T-helper 1 cell treated with Interleukin-12 subunit alpha and Interleukin-12 subunit beta and Interleukin-4 antibody, amounts not matched to agents 30 μg/mL and 1 μg/mL, for 36 hours (primary cell): ENCODE measurements around the gene GP1BB.

Experiments
- H3K27ac Mint-ChIP-seq: one replicate; pipeline ENCODE4 v1.8.0; 2021; ENCODE audit warnings: mild to moderate bottlenecking, mixed read lengths
- H3K27me3 Mint-ChIP-seq: one replicate; pipeline ENCODE4 v1.8.0; 2021; ENCODE audit warnings: low read depth, mixed read lengths
- H3K36me3 Mint-ChIP-seq: one replicate; pipeline ENCODE4 v1.8.0; 2021; ENCODE audit warnings: low read depth, mixed read lengths
- H3K4me1 Mint-ChIP-seq: one replicate; pipeline ENCODE4 v1.8.0; 2021; ENCODE audit warnings: low read depth, mixed read lengths
- H3K4me3 Mint-ChIP-seq: one replicate; pipeline ENCODE4 v1.8.0; 2021; ENCODE audit warnings: mild to moderate bottlenecking, moderate library complexity, mixed read lengths
- H3K9me3 Mint-ChIP-seq: one replicate; pipeline ENCODE4 v1.8.0; 2021; ENCODE audit warnings: mixed read lengths

GP1BB gene

DNA sequence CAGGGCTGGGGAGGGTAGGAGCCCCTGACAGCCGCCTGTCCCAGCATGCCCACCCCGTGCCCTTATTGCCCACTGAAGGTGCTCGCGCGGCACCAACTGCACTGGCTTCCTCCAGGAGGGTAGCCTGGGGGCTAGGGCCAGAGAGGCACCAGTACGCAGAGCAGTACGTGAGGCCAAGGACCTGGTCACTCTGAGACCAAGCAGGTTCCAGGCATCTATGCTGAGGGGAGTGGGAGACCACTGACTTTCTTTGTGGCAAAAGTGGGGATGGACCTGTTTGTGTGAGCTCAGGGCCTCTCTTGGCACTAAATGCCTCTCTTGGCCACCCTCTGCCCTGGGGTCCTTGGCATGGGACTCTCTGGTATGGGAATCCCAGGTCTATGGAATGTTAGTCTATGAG lies 10.8 kb downstream of the GP1BB start:
- no peak overlapping the region for H3K27ac Mint-ChIP-seq
- no peaks in the 10 kb centered on the region for H3K27me3 Mint-ChIP-seq
- H3K36me3 Mint-ChIP-seq, result no peaks in the 10 kb centered on the region
- H3K4me1 Mint-ChIP-seq, result peaks cover 2% of the 10 kb centered on the region
- H3K4me3 Mint-ChIP-seq, result no peak overlapping the region
- H3K9me3 Mint-ChIP-seq, result no peaks in the 10 kb centered on the region

DNA sequence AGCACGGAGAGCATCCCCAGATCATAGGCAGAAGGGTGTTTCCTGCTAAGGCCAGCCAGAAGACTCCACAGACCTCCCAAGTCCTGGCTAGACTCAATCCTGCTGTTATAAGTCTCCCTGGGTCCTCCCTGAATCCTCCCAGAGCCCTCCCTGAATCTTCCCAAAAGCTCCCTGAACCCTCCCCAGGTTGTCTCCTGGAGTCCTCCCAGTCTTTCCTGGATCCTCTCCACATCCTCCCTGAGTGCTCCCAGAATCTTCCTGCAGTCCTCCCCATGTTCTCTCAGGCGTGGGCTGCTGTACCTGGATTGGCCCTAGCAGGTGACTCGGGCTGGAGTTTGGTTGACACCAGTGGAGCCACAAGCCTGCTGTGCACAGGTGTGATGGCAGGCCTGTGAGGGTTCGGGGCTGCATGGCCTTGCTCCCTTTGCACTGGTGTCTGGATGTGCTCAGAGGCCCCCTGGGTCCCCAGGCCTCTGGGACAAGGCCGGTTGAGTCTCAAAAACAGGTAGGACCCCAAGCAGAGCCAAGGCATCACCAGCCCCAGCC lies 11.6 kb downstream of the GP1BB start:
- Mint-ChIP-seq H3K9me3 (no peaks in the 10 kb centered on the region), H3K36me3 (no peaks in the 10 kb centered on the region), H3K27ac (no peak overlapping the region), H3K27me3 (no peaks in the 10 kb centered on the region), H3K4me1 (peaks cover 2% of the 10 kb centered on the region), H3K4me3 (no peak overlapping the region)

DNA sequence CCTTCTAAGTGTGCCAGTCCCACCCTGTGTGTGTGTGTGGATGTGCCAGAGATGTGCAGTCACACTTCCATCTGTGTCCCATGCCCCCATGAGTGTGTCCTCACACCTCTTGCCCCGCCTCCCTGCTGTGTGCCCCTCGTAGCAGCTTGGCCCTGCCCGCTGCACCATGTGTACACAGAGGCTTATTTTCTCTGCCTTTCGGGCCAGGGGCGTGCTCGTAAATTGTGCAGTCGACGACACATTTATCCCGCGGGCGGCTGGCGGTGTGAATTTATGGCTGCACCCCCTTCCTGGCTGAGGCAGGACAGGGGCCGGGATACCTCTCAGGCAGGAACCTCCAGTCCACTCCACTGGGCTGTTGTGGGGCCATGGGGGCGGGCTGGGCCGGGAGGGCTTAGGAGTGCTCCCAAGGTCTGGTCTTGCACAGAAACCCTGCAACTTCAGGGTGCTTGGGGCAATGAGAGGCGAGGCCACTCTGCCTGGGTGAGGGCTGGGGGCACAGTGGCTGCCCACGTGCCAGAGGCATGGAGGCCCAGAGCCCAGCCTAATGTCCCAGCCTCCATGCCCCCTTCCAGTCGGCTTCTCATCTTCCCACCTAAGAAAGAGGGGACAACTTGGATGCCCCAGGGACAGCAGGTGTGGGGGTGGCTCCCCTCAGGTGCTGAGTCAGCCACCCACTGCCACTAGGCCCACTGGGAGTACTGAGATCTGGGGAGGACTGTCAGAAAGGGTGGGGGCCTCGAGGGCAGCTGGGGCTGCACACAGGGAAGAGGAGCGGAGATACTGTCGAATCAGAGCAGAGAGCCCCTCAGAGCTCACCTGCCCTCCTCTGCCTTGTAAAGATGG lies 12.5 kb downstream of the GP1BB start:
- Mint-ChIP-seq H3K27me3 (no peaks in the 10 kb centered on the region), H3K27ac (no peak overlapping the region), H3K9me3 (no peaks in the 10 kb centered on the region), H3K4me1 (no peaks in the 10 kb centered on the region), H3K36me3 (no peaks in the 10 kb centered on the region), H3K4me3 (no peak overlapping the region)

DNA sequence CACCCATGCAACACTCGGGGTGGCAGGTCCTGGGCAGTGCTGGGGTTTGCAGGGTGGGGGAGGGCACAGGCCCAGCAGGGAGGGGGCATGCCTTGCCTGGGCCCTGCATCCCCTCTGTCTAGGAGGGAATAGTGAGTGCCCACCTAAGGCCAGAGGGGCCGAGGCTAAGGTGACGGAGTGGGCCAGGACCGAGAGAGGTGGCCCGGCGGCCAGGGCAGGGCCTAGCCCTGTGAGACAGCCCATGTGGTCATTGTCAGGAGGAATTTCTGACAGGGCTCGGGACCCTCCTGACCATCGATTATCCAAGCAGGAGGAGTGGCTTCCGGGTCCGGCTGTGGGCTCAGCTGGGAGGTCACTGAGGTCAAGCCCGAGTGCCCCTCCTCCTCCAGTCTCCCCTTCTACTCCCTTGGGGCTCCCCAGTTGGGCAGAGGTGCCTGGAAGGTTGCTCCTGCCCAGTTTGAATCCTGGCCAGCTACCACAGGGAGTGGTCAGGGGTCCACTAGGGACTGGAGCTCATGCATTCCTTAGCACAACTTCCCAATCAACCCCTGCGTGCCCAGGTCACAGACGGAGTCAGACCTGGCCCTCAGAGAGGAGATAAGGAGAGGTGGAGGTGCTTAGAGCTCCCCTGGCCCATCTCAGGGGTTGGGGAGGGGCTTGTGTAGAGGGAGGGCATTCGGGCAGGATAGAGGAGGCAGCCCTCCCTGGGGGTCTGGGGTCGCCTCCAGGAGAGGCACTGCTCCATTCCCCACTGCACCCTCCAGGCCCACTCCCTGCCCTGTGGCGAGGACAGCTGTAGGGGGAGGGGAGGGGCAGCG lies 14.7 kb downstream of the GP1BB start:
- Mint-ChIP-seq H3K36me3 (no peaks in the 10 kb centered on the region), H3K27me3 (no peaks in the 10 kb centered on the region), H3K9me3 (no peaks in the 10 kb centered on the region), H3K4me3 (no peak overlapping the region), H3K27ac (no peak overlapping the region), H3K4me1 (no peaks in the 10 kb centered on the region)

DNA sequence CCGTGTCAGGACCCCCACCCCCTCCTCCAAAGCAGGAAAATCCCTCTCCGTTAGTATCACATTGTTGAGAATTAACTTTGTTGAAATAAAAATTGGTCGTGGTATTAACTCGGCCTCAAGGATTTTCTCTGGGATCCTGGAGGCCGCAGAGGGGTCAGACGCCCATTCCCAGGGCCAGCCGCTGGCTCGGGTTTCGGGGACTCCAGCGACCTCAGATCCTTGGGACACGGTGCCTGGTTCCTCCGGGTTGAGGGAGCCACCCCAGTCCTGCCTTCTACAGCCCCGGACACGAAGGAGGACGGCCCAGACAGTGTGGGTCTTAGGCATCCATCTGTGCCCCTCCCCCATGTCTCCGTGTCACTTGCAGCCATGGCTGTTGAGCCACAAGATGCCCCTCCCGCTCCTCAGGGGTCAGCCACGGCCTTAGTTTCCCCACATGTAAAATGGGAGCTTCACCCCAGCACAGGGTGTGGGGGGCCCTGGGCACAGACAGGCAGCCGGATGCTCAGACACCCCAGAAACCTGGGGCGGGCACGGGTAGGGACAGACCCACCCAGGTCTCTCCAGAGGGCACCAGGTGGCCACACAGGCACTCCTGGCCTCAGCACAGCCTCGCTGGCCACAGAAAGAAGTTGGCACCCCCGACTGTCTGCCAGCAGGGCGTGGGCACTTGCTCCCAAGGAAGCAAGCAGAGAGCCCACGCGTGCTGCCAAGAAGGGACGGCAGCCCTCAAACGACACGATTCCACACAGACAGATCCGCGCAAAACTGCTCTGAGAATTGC lies 15.5 kb downstream of the GP1BB start:
- H3K36me3 Mint-ChIP-seq, result no peaks in the 10 kb centered on the region
- no peak overlapping the region for H3K27ac Mint-ChIP-seq
- H3K4me1 Mint-ChIP-seq, result no peaks in the 10 kb centered on the region
- H3K9me3 Mint-ChIP-seq, result no peaks in the 10 kb centered on the region
- no peaks in the 10 kb centered on the region for H3K27me3 Mint-ChIP-seq
- H3K4me3 Mint-ChIP-seq, result no peak overlapping the region

DNA sequence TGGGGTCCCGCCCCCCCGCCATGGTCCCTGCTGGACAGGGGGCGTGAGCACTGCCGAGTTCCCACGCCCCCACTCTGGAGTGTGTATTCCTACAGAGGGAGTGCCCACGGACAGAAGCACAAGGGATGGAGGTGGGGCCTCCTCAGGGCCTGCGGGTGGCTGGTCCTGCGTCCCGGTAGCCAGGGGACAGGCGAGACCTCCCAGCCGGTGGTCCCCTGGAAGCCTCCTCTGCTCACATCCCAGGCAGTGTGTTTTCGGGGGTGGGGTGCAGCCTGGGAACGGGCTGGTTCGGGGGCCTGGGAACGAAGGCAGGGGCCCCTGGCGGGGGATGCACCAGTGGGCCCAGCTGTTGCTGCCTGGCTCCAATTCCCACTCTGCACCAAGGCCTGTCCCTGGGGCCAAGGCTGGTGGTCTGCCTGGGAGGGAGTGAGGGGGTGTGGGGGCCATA lies 16.1 kb downstream of the GP1BB start:
- H3K4me3 Mint-ChIP-seq, result no peak overlapping the region
- no peaks in the 10 kb centered on the region for H3K9me3 Mint-ChIP-seq
- no peaks in the 10 kb centered on the region for H3K36me3 Mint-ChIP-seq
- no peaks in the 10 kb centered on the region for H3K27me3 Mint-ChIP-seq
- no peaks in the 10 kb centered on the region for H3K4me1 Mint-ChIP-seq
- H3K27ac Mint-ChIP-seq, result no peak overlapping the region

DNA sequence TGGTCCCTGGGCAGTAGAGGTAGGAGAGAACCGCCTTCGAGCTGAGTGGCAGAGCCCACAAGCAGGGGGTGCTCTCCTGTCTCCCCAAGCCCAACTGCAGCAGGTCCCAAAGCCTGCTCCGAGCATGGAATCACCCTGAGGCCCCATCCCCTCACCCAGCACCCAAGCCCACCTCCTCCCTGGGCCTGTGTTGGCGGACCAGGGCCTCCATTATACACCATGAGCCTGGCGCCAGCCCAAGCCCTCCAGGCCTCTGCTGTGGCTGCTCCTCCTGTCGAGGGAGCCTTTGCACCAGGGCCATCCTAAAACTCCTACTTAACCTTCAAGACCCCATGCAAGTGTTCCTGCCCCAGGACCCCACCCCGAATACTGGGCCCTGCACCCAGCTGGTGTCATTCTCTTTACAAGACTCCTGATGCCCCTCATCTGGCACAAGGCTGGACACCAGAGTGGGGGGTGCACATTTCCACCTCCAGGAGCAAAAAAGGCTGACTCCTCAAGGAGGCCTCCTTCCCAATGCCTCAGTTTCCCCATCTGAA lies 16.6 kb downstream of the GP1BB start:
- H3K9me3 Mint-ChIP-seq, result no peaks in the 10 kb centered on the region
- no peak overlapping the region for H3K4me3 Mint-ChIP-seq
- H3K4me1 Mint-ChIP-seq, result no peaks in the 10 kb centered on the region
- H3K27me3 Mint-ChIP-seq, result no peaks in the 10 kb centered on the region
- H3K36me3 Mint-ChIP-seq, result no peaks in the 10 kb centered on the region
- H3K27ac Mint-ChIP-seq, result no peak overlapping the region

DNA sequence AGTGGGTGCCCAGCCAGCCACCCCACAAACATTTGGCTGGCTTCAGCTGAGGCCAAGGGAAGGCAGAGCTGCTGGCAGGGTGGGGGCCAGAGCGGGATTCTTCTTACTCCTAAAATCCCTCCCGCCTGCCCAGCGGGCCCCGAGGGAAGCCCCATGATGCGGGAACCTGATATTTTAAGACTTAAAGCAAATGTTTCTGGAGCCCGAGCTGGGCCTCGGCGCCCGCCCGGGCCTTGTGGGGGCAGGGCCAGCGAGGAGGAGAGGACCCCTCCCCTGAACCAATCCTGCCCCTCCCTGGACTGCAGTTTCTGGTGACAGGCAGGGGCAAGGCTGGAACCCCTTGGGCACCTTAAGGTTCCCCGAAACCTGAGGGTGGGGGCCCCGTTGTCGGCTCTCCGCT lies 17.2 kb downstream of the GP1BB start:
- Mint-ChIP-seq H3K9me3 (no peaks in the 10 kb centered on the region), H3K36me3 (no peaks in the 10 kb centered on the region), H3K27ac (no peak overlapping the region), H3K4me3 (no peak overlapping the region), H3K4me1 (no peaks in the 10 kb centered on the region), H3K27me3 (no peaks in the 10 kb centered on the region)

DNA sequence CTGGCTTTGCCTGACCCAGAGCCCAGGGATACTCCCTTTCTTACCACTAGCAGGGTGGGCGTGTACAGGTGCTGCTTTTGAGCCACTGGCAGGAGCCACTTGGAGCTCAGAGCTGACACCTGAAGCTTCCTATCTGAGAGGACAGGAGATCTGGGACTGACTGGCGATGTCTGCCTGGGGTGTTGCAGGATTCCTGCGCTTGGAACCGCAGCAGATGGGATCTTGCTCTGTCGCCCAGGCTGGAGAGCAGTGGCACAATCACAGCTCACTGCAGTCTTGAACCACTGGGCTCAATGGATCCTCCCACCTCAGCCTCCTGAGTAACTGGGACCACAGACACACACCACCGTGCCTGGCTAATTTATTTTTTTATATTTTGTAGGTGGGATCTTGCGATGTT lies 17.7 kb downstream of the GP1BB start:
- Mint-ChIP-seq H3K27me3 (no peaks in the 10 kb centered on the region), H3K36me3 (no peaks in the 10 kb centered on the region), H3K9me3 (no peaks in the 10 kb centered on the region), H3K4me3 (no peak overlapping the region), H3K27ac (no peak overlapping the region), H3K4me1 (no peaks in the 10 kb centered on the region)

DNA sequence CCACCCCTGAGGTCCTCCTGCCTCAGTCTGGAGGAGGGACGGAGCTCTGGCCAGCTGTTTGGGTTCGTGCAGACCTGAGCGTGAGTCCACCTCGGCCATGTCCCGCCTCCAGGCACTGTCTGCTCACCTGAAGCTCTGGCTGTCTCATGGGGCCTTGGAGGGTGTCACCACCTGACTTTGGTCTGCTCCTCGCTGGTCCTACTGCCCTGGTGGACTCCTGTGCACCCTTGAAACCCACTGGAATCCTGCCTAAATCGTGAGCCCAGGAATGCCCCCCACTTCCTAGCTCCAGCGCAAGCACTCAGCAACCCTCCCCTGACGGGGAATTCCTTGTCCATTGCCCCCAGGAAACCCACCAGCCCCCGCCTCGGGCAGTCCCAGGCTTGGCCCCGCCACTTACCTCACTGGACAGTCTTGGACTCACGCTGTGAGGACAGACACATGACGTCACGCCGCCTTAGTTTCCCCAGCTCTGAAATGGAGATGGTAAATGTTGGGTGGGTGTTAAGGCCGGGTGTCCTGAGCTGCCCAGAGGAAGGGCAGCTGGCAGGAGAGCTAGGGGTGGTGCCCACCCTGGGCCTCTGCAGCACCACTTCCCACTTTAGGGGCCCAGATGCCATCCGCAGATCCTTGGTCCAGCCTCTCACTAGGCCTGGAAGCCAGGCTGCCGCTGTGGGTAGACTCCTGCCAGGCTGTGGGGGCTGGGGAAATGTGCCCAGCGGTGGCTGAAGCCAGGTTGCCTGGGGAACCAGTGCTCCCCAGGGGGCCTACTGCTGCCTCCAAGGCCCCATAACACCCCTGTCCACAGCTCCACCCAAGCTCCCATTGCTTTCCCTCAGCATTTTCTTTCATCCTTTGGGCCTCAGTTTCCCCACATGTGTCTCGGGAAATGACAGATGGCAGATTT lies 19.1 kb downstream of the GP1BB start:
- Mint-ChIP-seq H3K36me3 (no peaks in the 10 kb centered on the region), H3K4me3 (no peak overlapping the region), H3K27me3 (no peaks in the 10 kb centered on the region), H3K9me3 (no peaks in the 10 kb centered on the region), H3K4me1 (no peaks in the 10 kb centered on the region), H3K27ac (no peak overlapping the region)

DNA sequence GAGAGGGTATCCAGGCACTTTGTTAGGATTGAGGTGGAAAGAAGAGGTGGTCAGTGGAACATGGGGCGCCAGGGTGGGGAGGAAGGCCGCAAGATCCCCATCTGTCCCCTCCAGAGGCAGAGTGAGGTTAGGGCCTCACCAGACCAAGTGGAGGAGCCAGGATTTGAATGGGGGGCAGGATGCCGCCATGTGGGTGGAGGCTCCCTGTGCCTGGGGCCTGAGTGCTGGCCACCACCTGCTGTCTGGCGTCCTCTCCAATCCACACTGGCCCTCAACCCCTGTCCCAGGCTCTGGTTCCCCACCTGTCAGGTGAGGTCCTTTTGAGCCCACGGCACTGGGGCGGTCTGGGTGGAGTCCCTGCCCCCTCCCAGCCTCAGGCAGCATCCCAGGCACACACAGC lies 19.7 kb downstream of the GP1BB start:
- Mint-ChIP-seq H3K27ac (no peak overlapping the region), H3K9me3 (no peaks in the 10 kb centered on the region), H3K36me3 (no peaks in the 10 kb centered on the region), H3K4me1 (no peaks in the 10 kb centered on the region), H3K27me3 (no peaks in the 10 kb centered on the region), H3K4me3 (no peak overlapping the region)

DNA sequence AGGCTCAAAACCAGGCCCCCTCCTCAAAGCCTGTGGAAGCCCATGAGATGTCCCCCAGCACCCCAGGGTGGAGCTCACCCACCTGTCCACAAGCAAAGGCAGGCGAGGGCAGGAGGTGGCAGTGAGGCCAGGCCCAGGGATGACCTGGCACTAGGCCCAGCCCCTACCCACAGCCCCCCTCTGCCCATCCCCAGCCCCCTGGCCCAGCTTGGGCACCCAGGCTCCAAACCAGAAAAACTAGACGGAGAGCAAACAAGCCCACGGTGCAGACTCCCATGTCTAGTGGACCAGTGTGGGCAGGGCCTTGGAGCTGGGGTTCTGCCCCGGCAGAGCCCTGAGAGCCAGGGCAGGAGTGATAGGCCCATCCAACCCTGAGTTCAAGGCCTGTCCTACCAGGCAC lies 20.3 kb downstream of the GP1BB start:
- H3K4me3 Mint-ChIP-seq, result no peak overlapping the region
- H3K4me1 Mint-ChIP-seq, result no peaks in the 10 kb centered on the region
- H3K27ac Mint-ChIP-seq, result no peak overlapping the region
- H3K9me3 Mint-ChIP-seq, result no peaks in the 10 kb centered on the region
- no peaks in the 10 kb centered on the region for H3K27me3 Mint-ChIP-seq
- H3K36me3 Mint-ChIP-seq, result no peaks in the 10 kb centered on the region

DNA sequence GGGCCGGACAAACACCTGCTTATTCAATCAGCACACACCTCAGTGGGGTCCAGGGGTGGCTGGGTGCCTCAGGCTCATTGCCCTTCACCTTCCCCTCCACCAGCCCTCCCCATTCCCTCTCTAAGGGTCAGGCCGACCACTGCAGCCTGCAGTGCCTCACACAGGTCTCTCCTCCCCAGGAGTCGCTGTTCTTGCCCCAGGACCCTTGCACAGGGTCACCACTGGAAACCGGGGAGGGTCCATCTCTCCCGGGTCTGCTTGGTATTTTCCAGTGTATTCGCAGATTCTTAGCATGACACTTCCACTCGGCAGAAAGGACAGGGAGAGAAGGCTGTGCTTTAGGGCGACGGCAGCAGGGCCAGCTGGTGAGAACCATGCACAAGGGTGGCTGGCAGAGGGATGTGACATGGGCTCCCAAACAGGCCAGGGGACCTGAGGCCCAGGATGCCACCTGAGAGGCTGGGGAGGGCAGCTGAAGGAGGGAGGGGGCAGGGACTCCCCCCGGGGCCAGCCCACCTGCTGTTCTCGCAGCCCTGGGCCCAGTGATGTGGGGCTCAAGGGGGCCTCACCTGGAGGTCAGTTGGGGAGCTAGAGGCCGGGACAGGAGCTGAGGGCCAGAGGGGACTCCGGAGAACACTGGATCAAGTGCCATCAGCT lies 21.1 kb downstream of the GP1BB start:
- Mint-ChIP-seq H3K9me3 (no peaks in the 10 kb centered on the region), H3K4me3 (no peak overlapping the region), H3K27ac (no peak overlapping the region), H3K36me3 (no peaks in the 10 kb centered on the region), H3K4me1 (no peaks in the 10 kb centered on the region), H3K27me3 (no peaks in the 10 kb centered on the region)
